ENCODE results near the gene CCDC158.

Gene CCDC158

DNA sequence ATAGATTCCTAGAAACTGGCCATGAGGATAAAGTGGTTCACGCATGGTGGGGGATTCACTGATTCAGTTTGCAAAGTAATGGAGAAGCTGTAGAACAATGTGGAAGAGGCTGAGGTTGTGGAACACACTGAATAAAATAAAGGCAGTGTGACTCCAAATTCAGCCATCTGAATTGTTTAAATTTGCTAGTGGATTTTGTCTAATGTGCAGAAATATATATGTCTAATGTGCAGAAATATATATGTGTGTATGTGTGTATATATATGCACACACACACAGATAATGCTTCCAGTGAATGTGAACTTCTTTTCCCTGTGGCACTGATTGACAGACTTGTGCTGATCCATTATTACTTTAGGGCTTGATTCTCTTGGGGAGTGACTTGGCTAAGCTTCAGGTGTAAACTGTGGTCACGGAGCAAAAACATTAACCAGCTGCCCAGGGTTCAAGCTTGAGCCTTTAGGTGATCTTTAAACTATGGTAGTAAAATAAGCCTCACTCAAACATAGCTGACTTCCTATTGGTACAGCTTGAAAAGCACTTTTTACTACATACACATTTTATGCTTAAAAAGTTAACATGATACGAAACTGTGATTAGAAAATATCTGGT, 110.9 kb downstream of the CCDC158 start:
- TF ChIP-seq, protein P1, sequence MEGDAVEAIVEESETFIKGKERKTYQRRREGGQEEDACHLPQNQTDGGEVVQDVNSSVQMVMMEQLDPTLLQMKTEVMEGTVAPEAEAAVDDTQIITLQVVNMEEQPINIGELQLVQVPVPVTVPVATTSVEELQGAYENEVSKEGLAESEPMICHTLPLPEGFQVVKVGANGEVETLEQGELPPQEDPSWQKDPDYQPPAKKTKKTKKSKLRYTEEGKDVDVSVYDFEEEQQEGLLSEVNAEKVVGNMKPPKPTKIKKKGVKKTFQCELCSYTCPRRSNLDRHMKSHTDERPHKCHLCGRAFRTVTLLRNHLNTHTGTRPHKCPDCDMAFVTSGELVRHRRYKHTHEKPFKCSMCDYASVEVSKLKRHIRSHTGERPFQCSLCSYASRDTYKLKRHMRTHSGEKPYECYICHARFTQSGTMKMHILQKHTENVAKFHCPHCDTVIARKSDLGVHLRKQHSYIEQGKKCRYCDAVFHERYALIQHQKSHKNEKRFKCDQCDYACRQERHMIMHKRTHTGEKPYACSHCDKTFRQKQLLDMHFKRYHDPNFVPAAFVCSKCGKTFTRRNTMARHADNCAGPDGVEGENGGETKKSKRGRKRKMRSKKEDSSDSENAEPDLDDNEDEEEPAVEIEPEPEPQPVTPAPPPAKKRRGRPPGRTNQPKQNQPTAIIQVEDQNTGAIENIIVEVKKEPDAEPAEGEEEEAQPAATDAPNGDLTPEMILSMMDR (IDR thresholded peaks at IDR 0.05; ENCODE audit: low read length, missing control alignments): no peak
- no peak overlapping the region for H3K4me3 ChIP-seq (replicated peaks; ENCODE audit: low read depth, low read length)
- DNase-seq (ENCODE audit: low read depth): no peak

GRCh38 chr4:76308548-76308947, 112.4 kb downstream of the CCDC158 start:
- TF ChIP-seq, protein P1 (IDR thresholded peaks at IDR 0.05; ENCODE audit: low read length, missing control alignments): no peak
- H3K4me3 ChIP-seq (replicated peaks; ENCODE audit: low read depth, low read length): no peak overlapping the region
- no peak for DNase-seq (ENCODE audit: low read depth)

- TF ChIP-seq, protein P1 (IDR thresholded peaks at IDR 0.05; ENCODE audit: low read length, missing control alignments): no peak
- H3K4me3 ChIP-seq (replicated peaks; ENCODE audit: low read depth, low read length): peak overlapping the region; percentile 81
- DNase-seq (ENCODE audit: low read depth): no peak
These were observed 113.3 kb downstream of the CCDC158 start for GRCh38 chr4:76307660-76308014.

DNA sequence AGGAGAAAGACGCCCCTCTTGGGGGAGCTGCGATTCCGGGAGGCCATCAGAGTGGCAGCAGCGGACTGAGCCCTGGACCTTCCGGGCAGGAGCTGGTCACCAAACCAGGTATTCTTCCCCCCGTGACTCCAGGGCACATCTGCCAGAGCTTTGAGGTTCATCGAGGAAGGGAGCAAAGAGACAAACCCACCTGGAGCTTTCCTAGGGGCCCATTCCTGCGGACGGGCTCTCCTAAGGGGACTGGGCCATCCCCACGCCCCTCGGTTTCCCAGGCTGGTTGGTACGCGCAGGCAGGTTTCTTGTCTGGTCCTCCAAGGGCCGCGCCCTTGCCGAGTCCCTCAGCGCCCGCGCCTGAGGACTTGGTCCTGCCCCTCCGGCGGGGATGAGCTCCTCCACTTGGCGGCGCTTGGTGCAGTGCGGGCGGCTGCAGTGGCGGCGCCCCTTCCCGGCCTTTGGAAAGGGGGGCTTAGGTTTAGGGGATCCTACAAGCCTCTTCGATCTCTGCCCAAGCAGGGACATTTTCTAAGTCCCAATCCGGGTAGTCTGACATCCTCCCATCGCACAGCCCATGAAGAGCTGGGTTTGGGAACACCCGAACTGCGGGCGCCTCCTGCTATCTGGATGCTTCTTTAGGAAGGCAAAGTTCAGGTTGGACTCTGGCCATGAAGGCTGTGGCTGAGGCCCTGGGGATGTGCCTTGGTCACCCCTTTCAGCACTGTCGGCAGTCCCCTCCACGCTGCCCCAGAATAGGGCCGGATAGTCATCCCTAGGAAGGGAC, 113.9 kb downstream of the CCDC158 start:
- H3K4me3 ChIP-seq (replicated peaks; ENCODE audit: low read depth, low read length): peak overlapping the region; percentile 81
- DNase-seq (ENCODE audit: low read depth): peak; percentile 50
- TF ChIP-seq, protein P1 (IDR thresholded peaks at IDR 0.05; ENCODE audit: low read length, missing control alignments): peak; percentile 34

GRCh38 chr4:76305971-76306881, 114.7 kb downstream of the CCDC158 start, which contains the start of gene STBD1:
TSS of gene STBD1 (plus strand) at chr4:76306733. CDS start at chr4:76306770, 37 bp downstream.
- TF ChIP-seq, protein P1 (IDR thresholded peaks at IDR 0.05; ENCODE audit: low read length, missing control alignments): no peak
- peak within 1 kb of the TSS; percentile 81 for H3K4me3 ChIP-seq (replicated peaks; ENCODE audit: low read depth, low read length)
- DNase-seq (ENCODE audit: low read depth): peak; percentile 57

- H3K4me3 ChIP-seq (replicated peaks; ENCODE audit: low read depth, low read length): peak overlapping the region; percentile 81
- TF ChIP-seq, protein P1 (IDR thresholded peaks at IDR 0.05; ENCODE audit: low read length, missing control alignments): no peak
- no peak for DNase-seq (ENCODE audit: low read depth)
These were observed 115.8 kb downstream of the CCDC158 start for GRCh38 chr4:76305033-76305687.

Measured in fibroblast of pulmonary artery (primary cell).